Karpas-422 (cell line): ENCODE measurements around the gene POPDC2. TPM values are rescaled to one million over a fixed set of nuclear protein-coding genes. Genes with fewer than 3 reads are reported as not detected.

Source experiments
- DNase-seq: peaks from one replicate; pipeline ENCODE4 v3.0.0-alpha.2; 2015
- H2AFZ ChIP-seq: fragments of 200-600 bp; sonication (generic); 2 replicates; pipeline ENCODE4 v1.6.1; 2014; ENCODE audit warnings: antibody characterized with exemption, low read length, mixed read lengths
- H3K27ac ChIP-seq: fragments of 200-600 bp; sonication (generic); 2 replicates; pipeline ENCODE4 v1.5.1; 2014; ENCODE audit warnings: mild to moderate bottlenecking, low read length, moderate library complexity
- H3K27me3 ChIP-seq: fragments of 200-600 bp; sonication (generic); 2 replicates; pipeline ENCODE4 v1.6.1; 2014; ENCODE audit warnings: low read length, mixed read lengths
- H3K36me3 ChIP-seq: fragments of 200-600 bp; sonication (generic); 2 replicates; pipeline ENCODE4 v1.6.1; 2014; ENCODE audit warnings: low read length, mixed read lengths; ENCODE audit not compliant: insufficient read depth
- H3K4me1 ChIP-seq: fragments of 200-600 bp; sonication (generic); 2 replicates; pipeline ENCODE4 v1.6.1; 2014; ENCODE audit warnings: mild to moderate bottlenecking, low read length, mixed read lengths
- H3K4me2 ChIP-seq: fragments of 200-600 bp; sonication (generic); 2 replicates; pipeline ENCODE4 v1.6.1; 2014; ENCODE audit warnings: low read length, low read depth, mild to moderate bottlenecking; ENCODE audit not compliant: poor library complexity, severe bottlenecking
- H3K4me3 ChIP-seq: fragments of 200-600 bp; sonication (generic); 2 replicates; pipeline ENCODE4 v1.5.1; 2014; ENCODE audit warnings: mild to moderate bottlenecking, antibody characterized with exemption, low read length, mixed read lengths
- H3K79me2 ChIP-seq: fragments of 200-600 bp; sonication (generic); 2 replicates; pipeline ENCODE4 v1.6.1; 2014; ENCODE audit warnings: mild to moderate bottlenecking, low read length, mixed read lengths
- H3K9ac ChIP-seq: fragments of 200-600 bp; sonication (generic); 2 replicates; pipeline ENCODE4 v1.6.0; 2014; ENCODE audit warnings: low read length
- H3K9me2 ChIP-seq: fragments of 200-600 bp; sonication (generic), shearing (Covaris generic); replicated peaks from 2 replicates; pipeline ENCODE4 v1.6.0; 2014; ENCODE audit warnings: mild to moderate bottlenecking, low read length, moderate library complexity; ENCODE audit not compliant: insufficient read depth
- H3K9me3 ChIP-seq: fragments of 300-700, 200-600 bp; sonication (generic); 2 replicates; pipeline ENCODE4 v1.6.1; 2014; ENCODE audit warnings: low read length, mixed read lengths
- H4K20me1 ChIP-seq: fragments of 200-600 bp; sonication (generic); 2 replicates; pipeline ENCODE4 v1.6.1; 2014; ENCODE audit warnings: mild to moderate bottlenecking, antibody characterized with exemption, low read length, low read depth; ENCODE audit not compliant: insufficient read depth
- total RNA-seq: library from RNA; depleted of rRNA; stranded (reverse); fragments of >200 nt; shearing (Covaris generic); gene quantifications from 2 replicates; pipeline ENCODE4 v1.2.3, GENCODE V29; 2014; ENCODE audit warnings: low replicate concordance

The POPDC2 gene
- total RNA-seq, 1 experiment from 2014 or later, result 1.0 TPM

DNA sequence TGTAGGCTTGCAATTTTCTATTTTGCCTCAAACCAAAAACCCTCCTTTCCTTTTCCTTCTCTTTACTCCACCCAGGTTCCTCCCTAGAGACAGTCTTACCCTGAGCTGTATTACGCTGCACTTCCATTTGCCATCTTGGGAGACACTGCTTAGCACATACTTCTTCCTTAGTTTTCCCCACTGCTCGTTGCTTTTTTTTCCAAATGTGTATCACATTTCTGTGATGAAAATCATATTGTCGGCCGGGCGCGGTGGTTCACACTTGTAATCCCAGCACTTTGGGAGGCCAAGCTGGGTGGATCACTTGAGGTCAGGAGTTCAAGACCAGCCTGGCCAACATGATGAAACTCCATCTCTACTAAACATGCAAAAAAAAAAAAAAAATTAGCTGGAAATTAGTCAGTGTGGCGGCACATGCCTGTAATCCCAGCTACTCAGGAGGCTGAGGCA lies 29.5 kb downstream of the POPDC2 start:
- H3K9ac ChIP-seq, result no peak overlapping the region

DNA sequence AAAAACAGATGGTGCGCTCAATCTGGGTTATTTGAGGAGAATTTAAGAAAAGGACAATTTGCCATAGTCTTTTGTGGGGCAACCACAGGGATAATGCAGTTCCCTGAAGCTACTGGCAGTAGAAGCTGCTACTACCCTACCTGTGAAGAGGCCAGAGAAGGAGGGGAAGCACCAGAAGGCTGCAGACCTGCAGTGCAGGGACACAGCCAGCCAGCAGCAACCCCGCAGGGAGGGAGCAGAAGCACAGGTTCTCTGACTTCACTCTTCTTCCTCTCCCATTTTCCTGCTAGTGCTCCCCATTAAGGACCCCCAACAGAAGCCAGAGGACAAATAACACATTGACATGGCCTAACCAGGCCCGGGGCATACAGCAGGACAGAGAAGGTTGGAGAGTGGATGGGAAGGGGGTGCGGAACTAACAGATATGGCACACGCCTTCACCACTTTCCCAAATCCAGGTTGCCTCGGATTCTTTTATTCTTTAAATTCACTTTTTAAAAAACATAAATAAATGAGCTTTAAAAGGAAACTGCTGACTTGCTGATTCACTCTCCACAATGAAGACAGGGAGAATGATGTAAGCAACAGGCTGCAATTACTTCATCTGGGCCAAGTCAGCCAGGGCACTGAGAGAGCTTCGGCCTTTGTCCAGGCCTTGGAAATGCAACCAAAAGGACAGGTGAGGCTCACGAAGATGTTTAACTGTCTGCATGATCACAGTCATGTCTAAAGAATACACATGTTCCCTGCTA lies 30.1 kb downstream of the POPDC2 start:
- Histone ChIP-seq H3K4me1 (no peaks in the 10 kb centered on the region), H3K9me3 (no peaks in the 10 kb centered on the region), H3K79me2 (no peaks in the 10 kb centered on the region), H4K20me1 (no peaks in the 10 kb centered on the region), H3K36me3 (no peaks in the 10 kb centered on the region), H3K9me2 (no peaks in the 10 kb centered on the region), H2AFZ (no peak overlapping the region), H3K4me3 (no peak overlapping the region), H3K9ac (no peak overlapping the region), H3K27me3 (peaks cover 4% of the 10 kb centered on the region; the same call in 1 of the 2 replicates), H3K4me2 (no peak overlapping the region), H3K27ac (no peak overlapping the region)
- DNase-seq, result no peak

More for the DNA sequence above, 29.5 kb downstream of the POPDC2 start:
- peaks cover 4% of the 10 kb centered on the region; the same call in 1 of the 2 replicates for H3K27me3 ChIP-seq
- no peaks in the 10 kb centered on the region for H3K9me2 ChIP-seq
- H3K36me3 ChIP-seq, result no peaks in the 10 kb centered on the region
- H3K27ac ChIP-seq, result no peak overlapping the region
- H3K79me2 ChIP-seq, result no peaks in the 10 kb centered on the region
- no peaks in the 10 kb centered on the region for H3K4me1 ChIP-seq
- no peak overlapping the region for H3K4me2 ChIP-seq
- H3K9me3 ChIP-seq, result no peaks in the 10 kb centered on the region
- H2AFZ ChIP-seq, result no peak overlapping the region
- no peak overlapping the region for H3K4me3 ChIP-seq
- H4K20me1 ChIP-seq, result no peaks in the 10 kb centered on the region
- DNase-seq, result no peak

DNA sequence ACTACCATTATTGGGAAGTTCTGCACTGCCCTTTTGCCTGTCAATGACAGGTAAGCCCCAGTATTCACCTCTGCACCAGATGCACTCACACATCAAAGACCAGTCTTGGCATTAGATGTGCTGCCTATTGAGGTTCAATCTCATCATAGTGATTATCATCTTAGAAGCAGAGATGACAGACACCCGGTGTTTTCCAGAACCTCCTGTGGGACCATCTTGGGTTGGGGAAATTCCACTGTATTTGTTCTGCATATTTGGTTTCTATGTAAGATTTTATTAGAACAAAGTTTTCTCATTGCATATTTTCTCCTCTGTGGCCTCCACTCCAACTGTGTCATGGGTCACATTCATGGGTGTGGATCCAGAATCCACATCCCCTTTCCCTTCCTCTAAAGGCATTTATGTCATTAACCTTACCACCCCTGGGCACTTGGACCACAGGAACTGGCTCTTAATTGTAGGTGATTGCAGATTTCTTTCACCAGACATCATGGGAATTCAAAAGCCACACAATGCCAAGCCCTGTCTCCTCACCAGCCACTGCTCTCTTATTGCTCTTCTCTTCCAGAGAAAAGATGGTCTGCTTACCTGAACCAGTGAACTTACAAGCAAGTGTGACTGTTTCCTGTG lies 31.5 kb downstream of the POPDC2 start:
- Histone ChIP-seq H3K36me3 (no peaks in the 10 kb centered on the region), H3K9ac (no peak overlapping the region), H4K20me1 (no peaks in the 10 kb centered on the region), H3K4me1 (no peaks in the 10 kb centered on the region), H3K27ac (no peak overlapping the region), H3K4me3 (no peak overlapping the region), H3K9me3 (no peaks in the 10 kb centered on the region), H3K4me2 (no peak overlapping the region), H2AFZ (no peak overlapping the region), H3K9me2 (no peaks in the 10 kb centered on the region), H3K79me2 (no peaks in the 10 kb centered on the region), H3K27me3 (peaks cover 4% of the 10 kb centered on the region; the same call in 1 of the 2 replicates)
- DNase-seq, result no peak

DNA sequence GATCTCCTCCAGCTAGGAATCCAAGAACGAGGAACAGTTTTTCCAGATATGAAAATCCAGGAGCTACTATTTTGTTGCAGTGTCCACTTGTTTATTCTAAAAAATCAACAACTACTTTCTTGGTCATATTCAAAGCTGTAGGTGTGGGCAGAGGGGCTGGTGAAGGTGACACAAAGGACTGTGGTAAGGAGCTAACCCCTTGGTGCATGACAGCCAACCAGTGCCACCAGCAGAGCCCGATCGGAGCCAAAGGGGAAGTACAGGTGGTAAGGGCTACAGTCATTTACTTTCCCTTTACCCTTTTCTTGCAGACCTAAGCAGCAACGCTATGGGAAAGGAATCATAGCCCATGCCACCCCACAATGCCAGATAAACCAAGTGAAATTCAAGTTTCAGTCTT lies 32.0 kb downstream of the POPDC2 start:
- Histone ChIP-seq H2AFZ (no peak overlapping the region), H3K9ac (no peak overlapping the region), H3K36me3 (no peaks in the 10 kb centered on the region), H4K20me1 (no peaks in the 10 kb centered on the region), H3K4me3 (no peak overlapping the region), H3K79me2 (no peaks in the 10 kb centered on the region), H3K27ac (no peak overlapping the region), H3K9me3 (no peaks in the 10 kb centered on the region), H3K27me3 (peaks cover 4% of the 10 kb centered on the region; the same call in 1 of the 2 replicates), H3K4me2 (no peak overlapping the region), H3K4me1 (no peaks in the 10 kb centered on the region), H3K9me2 (no peaks in the 10 kb centered on the region)
- no peak for DNase-seq

DNA sequence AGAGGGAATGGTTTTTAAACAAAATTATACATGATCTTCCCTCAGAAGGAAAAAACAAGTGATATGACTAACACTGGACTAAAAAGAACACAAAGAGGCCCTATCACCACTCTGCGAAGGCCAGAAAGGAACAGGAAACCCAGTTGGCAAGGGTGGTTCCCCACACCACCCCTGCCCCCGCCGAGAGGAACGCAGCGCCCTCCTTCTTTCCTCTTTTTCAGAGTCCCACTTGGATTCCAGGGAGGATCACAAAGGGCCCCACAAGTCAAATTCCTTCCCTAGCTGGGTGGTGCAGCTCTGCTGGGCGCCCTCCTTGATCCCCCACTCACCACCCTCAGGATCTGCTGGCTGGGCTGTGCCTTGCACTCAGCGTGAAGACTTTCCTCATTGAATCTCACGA lies 32.9 kb downstream of the POPDC2 start:
- Histone ChIP-seq H3K4me1 (no peaks in the 10 kb centered on the region), H3K79me2 (no peaks in the 10 kb centered on the region), H3K9me2 (no peaks in the 10 kb centered on the region), H3K4me2 (no peak overlapping the region), H3K9ac (no peak overlapping the region), H4K20me1 (no peaks in the 10 kb centered on the region), H3K4me3 (no peak overlapping the region), H3K27ac (no peak overlapping the region), H2AFZ (no peak overlapping the region), H3K9me3 (no peaks in the 10 kb centered on the region), H3K27me3 (peaks cover 4% of the 10 kb centered on the region; the same call in 1 of the 2 replicates), H3K36me3 (no peaks in the 10 kb centered on the region)
- no peak for DNase-seq

DNA sequence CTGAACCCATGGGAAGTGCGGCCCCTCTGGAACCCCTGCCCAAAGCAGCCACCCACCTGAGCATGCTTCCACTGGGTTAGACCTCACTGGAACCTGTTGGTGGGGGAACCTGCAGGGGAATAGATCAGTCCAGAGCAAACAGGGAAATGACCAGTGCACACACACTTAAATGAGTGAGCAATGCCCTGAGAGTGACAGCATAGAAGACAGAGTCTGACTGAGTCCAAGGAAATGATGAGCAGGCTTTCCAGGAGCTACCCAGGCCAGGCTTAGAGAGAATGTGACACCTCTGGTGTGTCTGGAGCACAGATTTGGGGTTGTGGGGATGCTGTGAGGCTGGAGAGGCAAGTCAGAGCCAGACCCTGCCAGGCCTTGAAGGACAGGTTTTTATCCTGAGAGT lies 34.2 kb downstream of the POPDC2 start:
- no peaks in the 10 kb centered on the region for H4K20me1 ChIP-seq
- H3K4me2 ChIP-seq, result no peak overlapping the region
- no peaks in the 10 kb centered on the region for H3K9me2 ChIP-seq
- DNase-seq, result no peak
- peaks cover 4% of the 10 kb centered on the region; the same call in 1 of the 2 replicates for H3K27me3 ChIP-seq
- no peaks in the 10 kb centered on the region for H3K36me3 ChIP-seq
- no peaks in the 10 kb centered on the region for H3K4me1 ChIP-seq
- H2AFZ ChIP-seq, result no peak overlapping the region
- no peak overlapping the region for H3K27ac ChIP-seq
- no peaks in the 10 kb centered on the region for H3K79me2 ChIP-seq
- no peak overlapping the region for H3K9ac ChIP-seq
- H3K9me3 ChIP-seq, result no peaks in the 10 kb centered on the region
- H3K4me3 ChIP-seq, result no peak overlapping the region

DNA sequence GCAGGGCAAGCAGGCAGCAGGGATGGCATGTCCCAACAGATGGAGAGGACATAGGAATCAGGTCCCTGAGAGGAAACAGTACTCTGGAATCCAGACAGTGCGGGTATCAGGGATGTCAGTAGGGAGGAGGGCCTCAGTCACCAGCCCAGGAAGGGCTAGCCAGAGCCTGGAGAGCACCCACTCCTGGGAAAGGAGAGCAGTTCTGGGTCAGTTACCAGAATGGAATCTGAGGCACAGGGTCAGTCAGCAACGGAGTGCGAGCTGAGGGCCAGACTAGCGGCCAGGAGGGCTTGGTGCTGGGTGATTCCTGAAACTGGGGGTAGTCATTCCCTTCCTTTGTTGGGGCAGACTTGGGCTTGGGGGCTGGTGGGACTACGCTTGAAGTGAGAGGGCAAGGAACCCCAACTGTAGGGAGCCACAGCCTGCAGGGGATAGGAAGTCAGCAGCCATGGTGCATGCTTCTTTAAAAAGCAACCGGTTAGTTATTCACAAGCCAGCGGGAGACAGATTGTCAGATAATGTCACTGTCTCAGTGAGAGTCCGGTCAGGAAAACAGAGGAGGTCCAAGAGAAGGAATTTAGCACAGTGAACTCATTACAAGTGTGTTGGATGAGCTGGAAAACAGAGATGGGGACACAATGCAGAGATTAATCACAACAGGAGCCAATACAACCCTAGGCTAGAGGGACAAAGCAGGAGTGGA lies 34.8 kb downstream of the POPDC2 start:
- Histone ChIP-seq H3K27ac (no peak overlapping the region), H3K4me3 (no peak overlapping the region), H3K9me3 (no peaks in the 10 kb centered on the region), H3K27me3 (peaks cover 4% of the 10 kb centered on the region; the same call in 1 of the 2 replicates), H3K79me2 (no peaks in the 10 kb centered on the region), H2AFZ (no peak overlapping the region), H3K9me2 (no peaks in the 10 kb centered on the region), H3K4me2 (no peak overlapping the region), H3K4me1 (no peaks in the 10 kb centered on the region), H3K9ac (no peak overlapping the region), H3K36me3 (no peaks in the 10 kb centered on the region), H4K20me1 (no peaks in the 10 kb centered on the region)
- no peak for DNase-seq
